Measurements from ENCODE around the gene MRPL11. TPM values are rescaled to one million over a fixed set of nuclear protein-coding genes. Genes with fewer than 3 reads are reported as not detected.

MRPL11 gene
- polyA plus RNA-seq, 1 of the 3 experiments (the other 2 are of a cell fraction), result 45.6 TPM

GRCh38 chr11:66459138-66459778 is 20.6 kb upstream of the MRPL11 start:
- no peak for DNase-seq
- CTCF ChIA-PET, result interaction anchor here (0.8 to 1.6 kb wide), 3 partner anchors 21 to 73 kb away, joined by 3 to 7 read pairs (median 3); partner anchors contain the start of gene MRPL11
- Histone ChIP-seq H3K27ac (ENCODE audit: low read depth in 2 of 2, low read length in 1 of 2) (no peak overlapping the region), H3K36me3 (replicated peaks in 1 of 2; ENCODE audit: control insufficient read depth in 1 of 2, insufficient read depth in 2 of 2, low read length in 1 of 2) (no peaks in the 10 kb centered on the region), H3K9me3 (no peaks in the 10 kb centered on the region), H3K79me2 (ENCODE audit: insufficient read depth) (no peaks in the 10 kb centered on the region), H3K9ac (no peak overlapping the region), H3K4me2 (no peak overlapping the region), H4K20me1 (ENCODE audit: insufficient read depth) (no peaks in the 10 kb centered on the region), H3K4me3 (ENCODE audit: low read depth in 2 of 2, low read length in 1 of 2) (no peak overlapping the region), H3K4me1 (ENCODE audit: control insufficient read depth in 1 of 2, insufficient read depth in 2 of 2, low read depth in 1 of 2, low read length in 1 of 2) (no peaks in the 10 kb centered on the region), H3K9me2 (no peaks in the 10 kb centered on the region), H2AFZ (ENCODE audit: low read depth) (no peak overlapping the region), H3K27me3 (ENCODE audit: insufficient read depth) (no peaks in the 10 kb centered on the region), H3F3A (replicated peaks; ENCODE audit: insufficient read depth) (no peaks in the 10 kb centered on the region)
- POLR2A ChIA-PET, result no interaction called here
- WGBS (ENCODE audit: low lambda C conversion rate), result 32% methylated on average over 5 of the region's 5 CpGs
- TF ChIP-seq EP300 (IDR thresholded peaks at IDR 0.05; ENCODE audit: borderline replicate concordance in 1 of 2, low read depth in 1 of 2, low read length in 1 of 2), result no peak
- TF ChIP-seq MAX (IDR thresholded peaks at IDR 0.05; ENCODE audit: low read depth), result no peak
- TF ChIP-seq, protein P1, sequence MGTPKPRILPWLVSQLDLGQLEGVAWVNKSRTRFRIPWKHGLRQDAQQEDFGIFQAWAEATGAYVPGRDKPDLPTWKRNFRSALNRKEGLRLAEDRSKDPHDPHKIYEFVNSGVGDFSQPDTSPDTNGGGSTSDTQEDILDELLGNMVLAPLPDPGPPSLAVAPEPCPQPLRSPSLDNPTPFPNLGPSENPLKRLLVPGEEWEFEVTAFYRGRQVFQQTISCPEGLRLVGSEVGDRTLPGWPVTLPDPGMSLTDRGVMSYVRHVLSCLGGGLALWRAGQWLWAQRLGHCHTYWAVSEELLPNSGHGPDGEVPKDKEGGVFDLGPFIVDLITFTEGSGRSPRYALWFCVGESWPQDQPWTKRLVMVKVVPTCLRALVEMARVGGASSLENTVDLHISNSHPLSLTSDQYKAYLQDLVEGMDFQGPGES (IDR thresholded peaks at IDR 0.05; ENCODE audit: low read depth, low read length), result no peak
- TF ChIP-seq FOXM1 (IDR thresholded peaks at IDR 0.05; ENCODE audit: low read depth), result no peak
- no peak for TF ChIP-seq TAF1 (IDR thresholded peaks at IDR 0.05; ENCODE audit: borderline replicate concordance, low read depth, low read length)
- no peak for TF ChIP-seq GATA2 (CRISPR knock-in tag; IDR thresholded peaks at IDR 0.05)
- no peak for TF ChIP-seq POLR2AphosphoS5 (IDR thresholded peaks at IDR 0.05; ENCODE audit: low read depth, low read length)
- no peak for TF ChIP-seq FOSL2 (IDR thresholded peaks at IDR 0.05; ENCODE audit: borderline replicate concordance, low read depth)
- no peak for TF ChIP-seq CHD2 (IDR thresholded peaks at IDR 0.05; ENCODE audit: low read length, partially characterized antibody)
- TF ChIP-seq CTCF (IDR thresholded peaks at IDR 0.05), result no peak
- TF ChIP-seq JUND (IDR thresholded peaks at IDR 0.05), result no peak
- TF ChIP-seq NFIC (IDR thresholded peaks at IDR 0.05; ENCODE audit: borderline replicate concordance), result no peak
- no peak for TF ChIP-seq TCF12 (IDR thresholded peaks at IDR 0.05)
- no peak for TF ChIP-seq RFX5 (IDR thresholded peaks at IDR 0.05; ENCODE audit: low read length)
- TF ChIP-seq MXI1 (IDR thresholded peaks at IDR 0.05; ENCODE audit: low read depth, low read length), result no peak
- TF ChIP-seq NRF1 (IDR thresholded peaks at IDR 0.05; ENCODE audit: low read depth, low read length), result no peak

Data from SK-N-SH (cell line).